HG02852 (cell line): ENCODE measurements around the gene FCHSD2.
"Not testable (repeated sequence)": the region's sequence is repeated elsewhere in the genome, so short reads cannot be mapped to it uniquely, and the experiment has no call there.

ENCODE experiments used
- ATAC-seq: cut with Tn5 transposase; IDR thresholded peaks from one replicate; pipeline ENCODE4 v1.9.1; 2021; ENCODE audit warnings: mild to moderate bottlenecking, moderate library complexity; ENCODE audit not compliant: unreplicated experiment

The FCHSD2 gene

GRCh38 chr11:72848846-72849466 is 293.2 kb downstream of the FCHSD2 start:
- no peak for ATAC-seq

GRCh38 chr11:72844356-72844755 is 297.8 kb downstream of the FCHSD2 start:
- no peak for ATAC-seq

- no peak for ATAC-seq
Observed at GRCh38 chr11:72842653-72843330, 299.3 kb downstream of the FCHSD2 start.

- ATAC-seq: no peak
Observed at GRCh38 chr11:72842126-72842525, 300.0 kb downstream of the FCHSD2 start.

GRCh38 chr11:72841397-72841796 is 300.7 kb downstream of the FCHSD2 start:
- no peak for ATAC-seq

- no peak for ATAC-seq
Observed at GRCh38 chr11:72840780-72841179, 301.3 kb downstream of the FCHSD2 start.

- ATAC-seq: no peak
Observed at GRCh38 chr11:72838691-72839305, 303.3 kb downstream of the FCHSD2 start.

- ATAC-seq: no peak
Observed at GRCh38 chr11:72836111-72836510, 306.0 kb downstream of the FCHSD2 start.

GRCh38 chr11:72834905-72835304 is 307.2 kb downstream of the FCHSD2 start:
- ATAC-seq: no peak

GRCh38 chr11:72833811-72834493 is 308.2 kb downstream of the FCHSD2 start:
- no peak for ATAC-seq

GRCh38 chr11:72833083-72833733 is 308.9 kb downstream of the FCHSD2 start:
- ATAC-seq: no peak

GRCh38 chr11:72832301-72833082 is 309.6 kb downstream of the FCHSD2 start:
- ATAC-seq: no peak

- ATAC-seq: no peak
Observed at GRCh38 chr11:72831521-72832300, 310.4 kb downstream of the FCHSD2 start.

GRCh38 chr11:72829884-72830533 is 312.1 kb downstream of the FCHSD2 start:
- ATAC-seq: no peak

GRCh38 chr11:72829178-72829577 is 312.9 kb downstream of the FCHSD2 start:
- ATAC-seq: no peak

- ATAC-seq: no peak
Observed at GRCh38 chr11:72828692-72829101, 313.4 kb downstream of the FCHSD2 start.

GRCh38 chr11:72828081-72828567 is 314.0 kb downstream of the FCHSD2 start:
- no peak for ATAC-seq

GRCh38 chr11:72827656-72828055 is 314.5 kb downstream of the FCHSD2 start:
- ATAC-seq: not testable (repeated sequence)

- no peak for ATAC-seq
Observed at GRCh38 chr11:72826942-72827480, 315.1 kb downstream of the FCHSD2 start.
